ENCODE measurements around the gene MOB3C.

Gene MOB3C

GRCh38 chr1:46603858-46604549 lies 12.6 kb downstream of the MOB3C start, which contains the start of gene MKNK1:
TSS of gene MKNK1 (minus strand) at chr1:46604268. CDS start at chr1:46583327, 20,941 bp downstream.
- DNase-seq: peak; percentile 99

GRCh38 chr1:46603481-46603857 lies 13.1 kb downstream of the MOB3C start:
- DNase-seq: no peak

GRCh38 chr1:46601257-46602007 lies 15.2 kb downstream of the MOB3C start:
- no peak for DNase-seq

- DNase-seq: no peak
Measured at GRCh38 chr1:46599059-46599970, 17.3 kb downstream of the MOB3C start.

- no peak for DNase-seq
Measured at GRCh38 chr1:46596846-46597245, 19.8 kb downstream of the MOB3C start.

- no peak for DNase-seq
Measured at GRCh38 chr1:46596036-46596435, 20.6 kb downstream of the MOB3C start.

- no peak for DNase-seq
Measured at GRCh38 chr1:46595127-46595526, 21.5 kb downstream of the MOB3C start.

- DNase-seq: no peak
Measured at GRCh38 chr1:46594063-46594462, 22.5 kb downstream of the MOB3C start.

GRCh38 chr1:46592823-46593222 lies 23.8 kb downstream of the MOB3C start:
- no peak for DNase-seq

GRCh38 chr1:46589529-46589928 lies 27.1 kb downstream of the MOB3C start:
- no peak for DNase-seq

- DNase-seq: no peak
Measured at GRCh38 chr1:46587069-46587468, 29.5 kb downstream of the MOB3C start.

GRCh38 chr1:46585312-46585938 lies 31.2 kb downstream of the MOB3C start:
- no peak for DNase-seq

GRCh38 chr1:46583494-46583893 lies 33.1 kb downstream of the MOB3C start:
- DNase-seq: no peak

- no peak for DNase-seq
Measured at GRCh38 chr1:46582972-46583371, 33.6 kb downstream of the MOB3C start.

- no peak for DNase-seq
Measured at GRCh38 chr1:46581681-46582455, 34.7 kb downstream of the MOB3C start.

- no peak for DNase-seq
Measured at GRCh38 chr1:46580140-46580903, 36.3 kb downstream of the MOB3C start.

- no peak for DNase-seq
Measured at GRCh38 chr1:46577671-46578070, 38.9 kb downstream of the MOB3C start.

- no peak for DNase-seq
Measured at GRCh38 chr1:46576596-46576995, 40.0 kb downstream of the MOB3C start.

- DNase-seq: no peak
Measured at GRCh38 chr1:46575778-46576177, 40.8 kb downstream of the MOB3C start.

- DNase-seq: no peak
Measured at GRCh38 chr1:46575300-46575699, 41.3 kb downstream of the MOB3C start.

- no peak for DNase-seq
Measured at GRCh38 chr1:46571691-46572225, 44.9 kb downstream of the MOB3C start.
